WI38 (cell line): ENCODE measurements around the gene PCP4L1.
"Not testable (repeated sequence)": the region's sequence is repeated elsewhere in the genome, so short reads cannot be mapped to it uniquely, and the experiment has no call there.

ENCODE experiments used
- H3K4me3 ChIP-seq: 2 replicates; pipeline ENCODE4 v1.5.1; 2011; ENCODE audit warnings: low read depth, mild to moderate bottlenecking, control low read depth, low read length
- CTCF ChIP-seq: IDR thresholded peaks from 2 replicates; pipeline ENCODE4 v1.5.1; 2012; ENCODE audit warnings: low read depth, mild to moderate bottlenecking, control low read depth, low read length

The PCP4L1 gene

GRCh38 chr1:161250829-161251228 lies 7.7 kb upstream of the PCP4L1 start:
- no peak overlapping the region for H3K4me3 ChIP-seq
- TF ChIP-seq CTCF, result no peak

GRCh38 chr1:161251579-161251978 lies 7.0 kb upstream of the PCP4L1 start:
- TF ChIP-seq CTCF, result no peak
- no peak overlapping the region for H3K4me3 ChIP-seq

GRCh38 chr1:161255302-161255701 lies 3.2 kb upstream of the PCP4L1 start:
- H3K4me3 ChIP-seq, result not testable (repeated sequence)

- not testable (repeated sequence) for H3K4me3 ChIP-seq
Measured at GRCh38 chr1:161255955-161256520, 2.5 kb upstream of the PCP4L1 start.

GRCh38 chr1:161257109-161257508 lies 1.4 kb upstream of the PCP4L1 start:
- H3K4me3 ChIP-seq, result not testable (repeated sequence)

- TF ChIP-seq CTCF, result no peak
- no peak overlapping the region for H3K4me3 ChIP-seq
Measured at GRCh38 chr1:161259345-161259702, 779 bp downstream of the PCP4L1 start.

- no peak for TF ChIP-seq CTCF
Measured at GRCh38 chr1:161259765-161260164, 1.2 kb downstream of the PCP4L1 start.

GRCh38 chr1:161260376-161261260 lies 2.1 kb downstream of the PCP4L1 start:
- TF ChIP-seq CTCF, result no peak
- H3K4me3 ChIP-seq, result no peak overlapping the region

More at GRCh38 chr1:161259765-161260164, 1.2 kb downstream of the PCP4L1 start:
- H3K4me3 ChIP-seq, result no peak overlapping the region
